Stimulated activated CD8-positive, alpha-beta memory T cell treated with anti-CD3 and anti-CD28 coated beads, Interleukin-7, amount 100 ng/mL, for 24 hours (primary cell): ENCODE data around the gene PPP1R13L.
"Not testable (repeated sequence)": the region's sequence is repeated elsewhere in the genome, so short reads cannot be mapped to it uniquely, and the experiment has no call there.

Experiments
- DNase-seq: peaks from one replicate; pipeline ENCODE4 v3.0.0-alpha.2; 2020; ENCODE audit warnings: low read depth

PPP1R13L gene

GRCh38 chr19:45404557-45405434 lies at the start of gene PPP1R13L:
TSS of gene PPP1R13L (minus strand) at chr19:45405069. CDS start at chr19:45398318, 6,751 bp downstream.
- no peak for DNase-seq

- no peak for DNase-seq
Observed at GRCh38 chr19:45451850-45452387, 47.0 kb upstream of the PPP1R13L start.

- no peak for DNase-seq
Observed at GRCh38 chr19:45451131-45451849, 46.4 kb upstream of the PPP1R13L start.

- no peak for DNase-seq
Observed at GRCh38 chr19:45450012-45450333, 45.1 kb upstream of the PPP1R13L start.

GRCh38 chr19:45448887-45449299 lies 44.0 kb upstream of the PPP1R13L start:
- DNase-seq = no peak

GRCh38 chr19:45448425-45448756 lies 43.5 kb upstream of the PPP1R13L start:
- DNase-seq = no peak

- no peak for DNase-seq
Observed at GRCh38 chr19:45446944-45447343, 42.1 kb upstream of the PPP1R13L start.

GRCh38 chr19:45446295-45446694 lies 41.4 kb upstream of the PPP1R13L start:
- no peak for DNase-seq

- DNase-seq = no peak
Observed at GRCh38 chr19:45445139-45445538, 40.3 kb upstream of the PPP1R13L start.

GRCh38 chr19:45444318-45445041 lies 39.6 kb upstream of the PPP1R13L start:
- peak; percentile 59 for DNase-seq

- DNase-seq = no peak
Observed at GRCh38 chr19:45443462-45444317, 38.8 kb upstream of the PPP1R13L start.

GRCh38 chr19:45442778-45443461 lies 38.1 kb upstream of the PPP1R13L start:
- no peak for DNase-seq

GRCh38 chr19:45442408-45442777 lies 37.5 kb upstream of the PPP1R13L start:
- no peak for DNase-seq

GRCh38 chr19:45440873-45441654 lies 36.2 kb upstream of the PPP1R13L start:
- no peak for DNase-seq

- DNase-seq = no peak
Observed at GRCh38 chr19:45440259-45440638, 35.4 kb upstream of the PPP1R13L start.

- peak; percentile 71 for DNase-seq
Observed at GRCh38 chr19:45439569-45440258, 34.8 kb upstream of the PPP1R13L start.

- no peak for DNase-seq
Observed at GRCh38 chr19:45439190-45439568, 34.3 kb upstream of the PPP1R13L start.

- no peak for DNase-seq
Observed at GRCh38 chr19:45437328-45437727, 32.5 kb upstream of the PPP1R13L start.

GRCh38 chr19:45432543-45432942 lies 27.7 kb upstream of the PPP1R13L start:
- not testable (repeated sequence) for DNase-seq

- DNase-seq = not testable (repeated sequence)
Observed at GRCh38 chr19:45431008-45431407, 26.1 kb upstream of the PPP1R13L start.
